K562 (cell line): ENCODE results near the gene DNAH9.

ENCODE experiments used
- ATF1 ChIP-seq, 2 experiments: fragments of 450-650 bp in 1 of 2; IDR thresholded peaks; 2 replicates each; pipeline ENCODE4 v1.6.1; 2016; ENCODE audit warnings: missing compliant biosample characterization in 1 of 2, missing genetic modification characterization in 1 of 2
- CEBPB ChIP-seq: fragments of 450-650 bp; IDR thresholded peaks from 2 replicates; pipeline ENCODE4 v1.6.1; 2016; ENCODE audit warnings: missing genetic modification characterization, missing compliant biosample characterization
- EP300 ChIP-seq: IDR thresholded peaks from 2 replicates; pipeline ENCODE4 v1.6.1; 2012; ENCODE audit warnings: low read length, improper control_type of control experiment
- POLR2AphosphoS5 ChIP-seq: IDR thresholded peaks from 2 replicates; pipeline ENCODE4 v1.6.1; 2011; ENCODE audit warnings: mild to moderate bottlenecking, low read depth, low read length, moderate library complexity; ENCODE audit not compliant: control insufficient read depth, insufficient read depth

- TF ChIP-seq ATF1 (CRISPR knock-in tag; IDR thresholded peaks at IDR 0.05): no peak
- no peak for TF ChIP-seq ATF1 (tag; IDR thresholded peaks at IDR 0.05)
- no peak for TF ChIP-seq EP300
- TF ChIP-seq POLR2AphosphoS5: no peak
- no peak for TF ChIP-seq CEBPB
These were observed 106.8 kb downstream of the DNAH9 start for GRCh38 chr17:11705111-11705510.
